ENCODE data around the gene LRP1B. TPM values are rescaled to one million over a fixed set of nuclear protein-coding genes. Genes with fewer than 3 reads are reported as not detected.

Gene LRP1B
- total and polyA plus RNA-seq, 4 donors = 0.01 to 0.84 (median 0.17) TPM

- Histone ChIP-seq H3K27ac (ENCODE audit: low read depth in 1 of 2, low read length in 2 of 2) (no peak overlapping the region), H3K27me3 (ENCODE audit: control insufficient read depth in 4 of 4, insufficient read depth in 4 of 4, low read length in 3 of 4) (no peaks in the 10 kb centered on the region), H3K4me1 (ENCODE audit: control insufficient read depth in 4 of 4, insufficient read depth in 4 of 4, low read length in 3 of 4) (no peaks in the 10 kb centered on the region), H3K4me3 (ENCODE audit: low read depth in 1 of 3, low read length in 3 of 3) (no peak overlapping the region), H3K36me3 (ENCODE audit: control insufficient read depth in 4 of 4, insufficient read depth in 3 of 4, low read depth in 1 of 4, low read length in 3 of 4) (no peaks in the 10 kb centered on the region), H3K9me3 (ENCODE audit: control insufficient read depth in 4 of 4, low read length in 3 of 4) (no peaks in the 10 kb centered on the region), H3K9ac (ENCODE audit: low read depth in 1 of 2, low read length in 2 of 2) (no peak overlapping the region)
- TF ChIP-seq, protein P1, sequence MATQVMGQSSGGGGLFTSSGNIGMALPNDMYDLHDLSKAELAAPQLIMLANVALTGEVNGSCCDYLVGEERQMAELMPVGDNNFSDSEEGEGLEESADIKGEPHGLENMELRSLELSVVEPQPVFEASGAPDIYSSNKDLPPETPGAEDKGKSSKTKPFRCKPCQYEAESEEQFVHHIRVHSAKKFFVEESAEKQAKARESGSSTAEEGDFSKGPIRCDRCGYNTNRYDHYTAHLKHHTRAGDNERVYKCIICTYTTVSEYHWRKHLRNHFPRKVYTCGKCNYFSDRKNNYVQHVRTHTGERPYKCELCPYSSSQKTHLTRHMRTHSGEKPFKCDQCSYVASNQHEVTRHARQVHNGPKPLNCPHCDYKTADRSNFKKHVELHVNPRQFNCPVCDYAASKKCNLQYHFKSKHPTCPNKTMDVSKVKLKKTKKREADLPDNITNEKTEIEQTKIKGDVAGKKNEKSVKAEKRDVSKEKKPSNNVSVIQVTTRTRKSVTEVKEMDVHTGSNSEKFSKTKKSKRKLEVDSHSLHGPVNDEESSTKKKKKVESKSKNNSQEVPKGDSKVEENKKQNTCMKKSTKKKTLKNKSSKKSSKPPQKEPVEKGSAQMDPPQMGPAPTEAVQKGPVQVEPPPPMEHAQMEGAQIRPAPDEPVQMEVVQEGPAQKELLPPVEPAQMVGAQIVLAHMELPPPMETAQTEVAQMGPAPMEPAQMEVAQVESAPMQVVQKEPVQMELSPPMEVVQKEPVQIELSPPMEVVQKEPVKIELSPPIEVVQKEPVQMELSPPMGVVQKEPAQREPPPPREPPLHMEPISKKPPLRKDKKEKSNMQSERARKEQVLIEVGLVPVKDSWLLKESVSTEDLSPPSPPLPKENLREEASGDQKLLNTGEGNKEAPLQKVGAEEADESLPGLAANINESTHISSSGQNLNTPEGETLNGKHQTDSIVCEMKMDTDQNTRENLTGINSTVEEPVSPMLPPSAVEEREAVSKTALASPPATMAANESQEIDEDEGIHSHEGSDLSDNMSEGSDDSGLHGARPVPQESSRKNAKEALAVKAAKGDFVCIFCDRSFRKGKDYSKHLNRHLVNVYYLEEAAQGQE (IDR thresholded peaks at IDR 0.05) = no peak
- TF ChIP-seq ATF3 (IDR thresholded peaks at IDR 0.05) = no peak
- no peak for TF ChIP-seq EGR1 (IDR thresholded peaks at IDR 0.05; ENCODE audit: low read depth in 2 of 2)
- no peak for TF ChIP-seq SP1 (IDR thresholded peaks at IDR 0.05)
- TF ChIP-seq FOXA1 (IDR thresholded peaks at IDR 0.05) = no peak
- no peak for TF ChIP-seq CTCF (IDR thresholded peaks at IDR 0.05; ENCODE audit: low read depth, low read length, missing input control)
- TF ChIP-seq HNF4G (IDR thresholded peaks at IDR 0.05) = no peak
- TF ChIP-seq, protein P2, sequence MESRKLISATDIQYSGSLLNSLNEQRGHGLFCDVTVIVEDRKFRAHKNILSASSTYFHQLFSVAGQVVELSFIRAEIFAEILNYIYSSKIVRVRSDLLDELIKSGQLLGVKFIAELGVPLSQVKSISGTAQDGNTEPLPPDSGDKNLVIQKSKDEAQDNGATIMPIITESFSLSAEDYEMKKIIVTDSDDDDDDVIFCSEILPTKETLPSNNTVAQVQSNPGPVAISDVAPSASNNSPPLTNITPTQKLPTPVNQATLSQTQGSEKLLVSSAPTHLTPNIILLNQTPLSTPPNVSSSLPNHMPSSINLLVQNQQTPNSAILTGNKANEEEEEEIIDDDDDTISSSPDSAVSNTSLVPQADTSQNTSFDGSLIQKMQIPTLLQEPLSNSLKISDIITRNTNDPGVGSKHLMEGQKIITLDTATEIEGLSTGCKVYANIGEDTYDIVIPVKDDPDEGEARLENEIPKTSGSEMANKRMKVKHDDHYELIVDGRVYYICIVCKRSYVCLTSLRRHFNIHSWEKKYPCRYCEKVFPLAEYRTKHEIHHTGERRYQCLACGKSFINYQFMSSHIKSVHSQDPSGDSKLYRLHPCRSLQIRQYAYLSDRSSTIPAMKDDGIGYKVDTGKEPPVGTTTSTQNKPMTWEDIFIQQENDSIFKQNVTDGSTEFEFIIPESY (IDR thresholded peaks at IDR 0.05) = no peak
- TF ChIP-seq TAF1 (conservative IDR thresholded peaks at IDR 0.05) = no peak
- no peak for TF ChIP-seq YY1 (IDR thresholded peaks at IDR 0.05)
- no peak for TF ChIP-seq RXRA (IDR thresholded peaks at IDR 0.05)
- TF ChIP-seq JUND (IDR thresholded peaks at IDR 0.05) = no peak
- no peak for TF ChIP-seq HNF4A (conservative IDR thresholded peaks at IDR 0.05)
- no peak for TF ChIP-seq GABPA (IDR thresholded peaks at IDR 0.05 in 1 of 2, conservative IDR thresholded peaks at IDR 0.05 in 1 of 2)
- no peak for TF ChIP-seq FOXA2 (IDR thresholded peaks at IDR 0.05)
- DNase-seq (ENCODE audit: low spot score) = no peak
- 53% methylated on average over 3 of the region's 3 CpGs for WGBS
Observed at GRCh38 chr2:141946016-141946415, 184.8 kb downstream of the LRP1B start.

DNA sequence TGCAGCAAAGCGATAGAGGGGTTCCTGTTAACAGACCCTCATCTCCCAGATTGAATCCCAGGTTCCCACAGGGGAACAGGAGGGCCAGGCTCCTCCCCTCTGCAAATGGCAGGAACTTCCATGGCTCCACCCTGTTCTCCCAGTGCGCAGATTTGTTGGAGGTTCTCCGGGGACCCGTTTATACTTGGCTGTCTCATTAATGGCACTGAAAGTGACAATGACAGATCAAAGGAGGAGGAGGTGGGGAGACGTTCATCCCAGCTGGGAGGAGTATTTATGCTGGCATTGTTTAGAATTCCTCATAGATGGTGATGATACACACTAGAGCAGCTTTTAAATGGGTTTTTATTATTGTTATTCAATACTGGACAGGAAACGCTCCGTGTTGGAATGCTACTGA is 186.9 kb downstream of the LRP1B start:
- DNase-seq (ENCODE audit: low spot score) = no peak
- 73% methylated on average over 7 of the region's 7 CpGs for WGBS
- TF ChIP-seq, protein P2 (IDR thresholded peaks at IDR 0.05) = no peak

More for the DNA sequence above, 186.9 kb downstream of the LRP1B start:
- no peaks in the 10 kb centered on the region for H3K27me3 ChIP-seq (ENCODE audit: control insufficient read depth in 4 of 4, insufficient read depth in 4 of 4, low read length in 3 of 4)
- H3K4me3 ChIP-seq (ENCODE audit: low read depth in 1 of 3, low read length in 3 of 3) = no peak overlapping the region
- no peaks in the 10 kb centered on the region for H3K36me3 ChIP-seq (ENCODE audit: control insufficient read depth in 4 of 4, insufficient read depth in 3 of 4, low read depth in 1 of 4, low read length in 3 of 4)
- H3K9ac ChIP-seq (ENCODE audit: low read depth in 1 of 2, low read length in 2 of 2) = no peak overlapping the region
- no peaks in the 10 kb centered on the region for H3K9me3 ChIP-seq (ENCODE audit: control insufficient read depth in 4 of 4, low read length in 3 of 4)
- no peaks in the 10 kb centered on the region for H3K4me1 ChIP-seq (ENCODE audit: control insufficient read depth in 4 of 4, insufficient read depth in 4 of 4, low read length in 3 of 4)
- no peak overlapping the region for H3K27ac ChIP-seq (ENCODE audit: low read depth in 1 of 2, low read length in 2 of 2)
